PFSK-1 (cell line): ENCODE data around the gene TTC27.

Experiments
- FOXP2 ChIP-seq: optimal IDR thresholded peaks from 2 replicates; pipeline ENCODE3; 2011; ENCODE audit warnings: borderline replicate concordance, control low read depth, inconsistent platforms; ENCODE audit not compliant: insufficient read depth; ENCODE audit errors: extremely low read length, extremely low read depth
- POLR2AphosphoS5 ChIP-seq: IDR thresholded peaks from 2 replicates; pipeline ENCODE4 v1.6.1; 2012; ENCODE audit warnings: low read depth, mild to moderate bottlenecking, control low read depth, low read length, moderate library complexity
- REST ChIP-seq, 2 experiments: IDR thresholded peaks; 2 replicates each; pipeline versions ENCODE4 v1.6.1 to v1.8.0; 2011 to 2012; ENCODE audit warnings: low read depth in 2 of 2, low read length in 2 of 2, control low read depth in 1 of 2, inconsistent platforms in 1 of 2, mild to moderate bottlenecking in 1 of 2, moderate library complexity in 1 of 2; ENCODE audit not compliant: insufficient read depth in 1 of 2
- SIN3A ChIP-seq: IDR thresholded peaks from 2 replicates; pipeline ENCODE4 v1.6.1; 2012; ENCODE audit warnings: mild to moderate bottlenecking, low read length, moderate library complexity, borderline replicate concordance; ENCODE audit not compliant: insufficient read depth
- TAF1 ChIP-seq: IDR thresholded peaks from 2 replicates; pipeline ENCODE4 v1.6.1; 2012; ENCODE audit warnings: low read length, control low read depth, borderline replicate concordance; ENCODE audit not compliant: insufficient read depth

- TF ChIP-seq POLR2AphosphoS5 (no peak), REST (IDR thresholded peaks at IDR 0.05; ENCODE audit: insufficient read depth in 1 of 2, low read depth in 2 of 2, low read length in 2 of 2) (no peak), TAF1 (no peak), SIN3A (no peak), FOXP2 (no peak)
Measured at GRCh38 chr2:32715981-32716380, 88.1 kb downstream of the TTC27 start.
